ENCODE results near the gene KRT7.

Gene KRT7

DNA sequence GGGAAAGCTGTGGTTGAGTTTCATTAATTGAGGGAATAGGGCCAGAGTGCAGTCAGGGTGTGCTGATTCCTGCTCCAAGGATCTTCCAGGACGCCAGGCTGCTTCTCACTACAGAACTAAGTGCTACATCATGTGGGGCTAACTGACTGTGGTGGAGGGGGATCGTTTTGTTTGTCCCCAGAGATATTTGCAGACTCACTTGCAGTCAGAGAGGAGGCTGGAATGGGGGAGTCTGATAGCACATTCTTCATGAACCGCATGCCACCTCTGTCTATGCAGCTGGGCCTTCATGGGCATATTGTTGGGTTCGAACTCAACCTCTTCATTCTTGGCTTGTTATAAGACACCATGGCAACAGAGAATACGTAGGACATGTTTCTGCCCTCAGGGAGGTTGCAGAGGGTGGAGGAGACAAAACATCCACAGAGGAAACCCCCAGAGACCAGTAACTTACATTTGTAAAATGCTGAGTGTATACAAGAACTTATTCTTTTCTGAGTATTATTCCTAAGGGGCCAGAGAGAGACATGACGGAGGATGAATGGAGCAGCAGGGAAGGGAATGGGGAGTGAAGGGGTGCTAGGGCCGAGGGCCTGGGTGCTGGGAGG lies 13.0 kb downstream of the KRT7 start:
- H3K27me3 ChIP-seq (ENCODE audit: insufficient read depth, poor library complexity, severe bottlenecking): no peaks in the 10 kb centered on the region
- no peak overlapping the region for H3K4me3 ChIP-seq (ENCODE audit: severe bottlenecking)
- TF ChIP-seq, protein P1, sequence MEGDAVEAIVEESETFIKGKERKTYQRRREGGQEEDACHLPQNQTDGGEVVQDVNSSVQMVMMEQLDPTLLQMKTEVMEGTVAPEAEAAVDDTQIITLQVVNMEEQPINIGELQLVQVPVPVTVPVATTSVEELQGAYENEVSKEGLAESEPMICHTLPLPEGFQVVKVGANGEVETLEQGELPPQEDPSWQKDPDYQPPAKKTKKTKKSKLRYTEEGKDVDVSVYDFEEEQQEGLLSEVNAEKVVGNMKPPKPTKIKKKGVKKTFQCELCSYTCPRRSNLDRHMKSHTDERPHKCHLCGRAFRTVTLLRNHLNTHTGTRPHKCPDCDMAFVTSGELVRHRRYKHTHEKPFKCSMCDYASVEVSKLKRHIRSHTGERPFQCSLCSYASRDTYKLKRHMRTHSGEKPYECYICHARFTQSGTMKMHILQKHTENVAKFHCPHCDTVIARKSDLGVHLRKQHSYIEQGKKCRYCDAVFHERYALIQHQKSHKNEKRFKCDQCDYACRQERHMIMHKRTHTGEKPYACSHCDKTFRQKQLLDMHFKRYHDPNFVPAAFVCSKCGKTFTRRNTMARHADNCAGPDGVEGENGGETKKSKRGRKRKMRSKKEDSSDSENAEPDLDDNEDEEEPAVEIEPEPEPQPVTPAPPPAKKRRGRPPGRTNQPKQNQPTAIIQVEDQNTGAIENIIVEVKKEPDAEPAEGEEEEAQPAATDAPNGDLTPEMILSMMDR (IDR thresholded peaks at IDR 0.05; ENCODE audit: poor library complexity, severe bottlenecking): no peak
- H3K4me1 ChIP-seq (ENCODE audit: insufficient read depth, poor library complexity, severe bottlenecking): peaks cover 33% of the 10 kb centered on the region
- peak overlapping the region; percentile 99 for H3K27ac ChIP-seq (ENCODE audit: poor library complexity, severe bottlenecking)
- DNase-seq (ENCODE audit: low spot score) (no peak), ATAC-seq (ENCODE audit: low read depth) (no peak)
- H3K36me3 ChIP-seq (ENCODE audit: low read depth): peaks cover 66% of the 10 kb centered on the region
- no peaks in the 10 kb centered on the region for H3K9me3 ChIP-seq (ENCODE audit: severe bottlenecking)

DNA sequence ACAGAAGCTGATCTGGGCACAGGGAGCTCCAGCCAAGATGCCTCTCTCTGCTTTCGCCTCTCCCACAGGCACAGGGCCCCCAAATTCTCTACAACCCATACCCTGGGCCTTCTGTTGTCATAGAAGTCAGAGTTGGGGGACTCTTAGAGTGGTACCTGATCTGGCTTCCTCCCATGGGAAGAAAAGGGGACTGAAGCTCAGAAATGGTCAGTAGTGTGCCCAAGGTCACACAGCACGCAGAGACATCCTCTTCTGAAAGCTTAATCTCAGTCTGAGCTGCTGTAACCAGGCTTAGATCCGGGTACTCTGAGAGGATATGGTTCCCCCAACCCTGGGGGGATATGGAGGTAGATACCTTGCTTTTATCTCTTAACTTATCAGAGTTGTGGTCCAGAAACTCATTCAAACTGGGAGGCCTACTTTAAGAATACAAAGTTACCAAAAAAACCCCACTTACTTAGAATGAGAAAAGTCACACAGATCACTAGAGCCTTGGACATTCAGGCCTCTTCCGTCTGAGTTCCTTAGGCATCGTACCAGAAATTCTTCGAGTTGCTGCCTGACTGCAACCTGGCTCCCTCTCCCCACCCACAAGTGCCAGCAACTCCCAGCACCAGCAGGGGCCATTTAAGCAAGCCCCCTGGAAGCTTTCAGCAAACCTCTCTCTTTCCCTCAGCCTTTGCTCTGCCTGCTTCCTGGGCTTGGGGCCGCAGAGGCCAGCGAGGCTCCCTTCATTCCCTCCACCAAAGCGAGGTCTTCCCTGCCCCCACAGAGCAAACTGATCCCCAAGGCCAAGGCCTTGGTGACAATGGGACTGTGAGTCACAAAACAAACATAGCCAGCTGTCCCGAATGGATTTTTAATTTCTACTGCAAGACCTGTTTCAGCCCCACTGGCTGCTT lies 13.9 kb downstream of the KRT7 start:
- no peaks in the 10 kb centered on the region for H3K27me3 ChIP-seq (ENCODE audit: insufficient read depth, poor library complexity, severe bottlenecking)

DNA sequence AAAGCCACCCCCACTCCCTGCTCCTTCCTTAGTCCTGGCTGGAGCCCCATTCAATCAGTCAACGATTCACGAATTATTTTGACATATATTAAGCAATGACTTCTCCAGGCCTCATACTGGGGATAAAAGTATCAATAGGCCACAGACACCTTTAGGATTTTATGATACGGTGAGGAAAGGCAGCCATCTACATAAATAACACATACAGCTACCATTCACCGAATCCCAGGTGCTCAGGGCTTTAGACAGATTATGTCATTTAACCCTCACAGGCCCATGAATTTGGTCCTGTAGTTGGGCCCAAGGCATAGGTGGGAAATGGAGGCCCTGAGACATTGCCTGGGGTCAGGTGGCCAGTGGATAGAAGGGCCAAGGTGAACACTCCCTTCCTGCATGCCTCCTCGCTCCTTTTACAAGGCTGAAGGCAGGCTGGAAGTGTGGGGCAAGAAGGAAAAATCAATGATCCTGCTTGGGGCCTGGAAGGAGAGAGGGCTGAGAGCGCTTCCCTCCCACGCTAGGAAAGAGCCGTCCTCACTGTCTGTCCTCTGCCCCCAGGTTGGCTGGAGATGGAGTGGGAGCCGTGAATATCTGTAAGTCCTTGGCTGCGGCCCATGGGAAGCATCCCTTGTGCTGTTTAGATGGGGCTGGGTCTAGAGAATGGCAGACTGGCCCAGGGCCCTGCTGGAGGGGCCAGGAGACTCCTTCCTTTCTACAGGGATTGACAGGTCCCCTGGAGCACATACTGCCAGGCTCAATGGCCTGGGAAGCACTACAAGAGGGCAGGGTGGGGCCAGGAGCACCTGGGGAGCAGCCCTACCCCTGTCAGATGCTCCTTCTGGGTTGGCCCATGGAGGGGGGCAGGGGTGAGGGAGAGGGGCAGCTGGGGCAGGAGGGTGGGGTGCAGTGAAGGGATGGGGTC lies 14.8 kb downstream of the KRT7 start:
- H3K9me3 ChIP-seq (ENCODE audit: severe bottlenecking): no peaks in the 10 kb centered on the region
- H3K4me3 ChIP-seq (ENCODE audit: severe bottlenecking): no peak overlapping the region
- peaks cover 48% of the 10 kb centered on the region for H3K36me3 ChIP-seq (ENCODE audit: low read depth)
- peaks cover 15% of the 10 kb centered on the region for H3K4me1 ChIP-seq (ENCODE audit: insufficient read depth, poor library complexity, severe bottlenecking)
- TF ChIP-seq, protein P1 (IDR thresholded peaks at IDR 0.05; ENCODE audit: poor library complexity, severe bottlenecking): peak; percentile 8
- DNase-seq (ENCODE audit: low spot score) (peak; percentile 77), ATAC-seq (ENCODE audit: low read depth) (peak; percentile 0)
- H3K27ac ChIP-seq (ENCODE audit: poor library complexity, severe bottlenecking): peak overlapping the region; percentile 99
- no peaks in the 10 kb centered on the region for H3K27me3 ChIP-seq (ENCODE audit: insufficient read depth, poor library complexity, severe bottlenecking)

More for the DNA sequence above, 13.9 kb downstream of the KRT7 start:
- TF ChIP-seq, protein P1 (IDR thresholded peaks at IDR 0.05; ENCODE audit: poor library complexity, severe bottlenecking): no peak
- DNase-seq (ENCODE audit: low spot score) (peak; percentile 58), ATAC-seq (ENCODE audit: low read depth) (peak; percentile 0; the same call in 2 of the 3 replicates)
- Histone ChIP-seq H3K4me1 (ENCODE audit: insufficient read depth, poor library complexity, severe bottlenecking) (peaks cover 24% of the 10 kb centered on the region), H3K36me3 (ENCODE audit: low read depth) (peaks cover 57% of the 10 kb centered on the region), H3K9me3 (ENCODE audit: severe bottlenecking) (no peaks in the 10 kb centered on the region), H3K4me3 (ENCODE audit: severe bottlenecking) (no peak overlapping the region), H3K27ac (ENCODE audit: poor library complexity, severe bottlenecking) (peak overlapping the region; percentile 99)

DNA sequence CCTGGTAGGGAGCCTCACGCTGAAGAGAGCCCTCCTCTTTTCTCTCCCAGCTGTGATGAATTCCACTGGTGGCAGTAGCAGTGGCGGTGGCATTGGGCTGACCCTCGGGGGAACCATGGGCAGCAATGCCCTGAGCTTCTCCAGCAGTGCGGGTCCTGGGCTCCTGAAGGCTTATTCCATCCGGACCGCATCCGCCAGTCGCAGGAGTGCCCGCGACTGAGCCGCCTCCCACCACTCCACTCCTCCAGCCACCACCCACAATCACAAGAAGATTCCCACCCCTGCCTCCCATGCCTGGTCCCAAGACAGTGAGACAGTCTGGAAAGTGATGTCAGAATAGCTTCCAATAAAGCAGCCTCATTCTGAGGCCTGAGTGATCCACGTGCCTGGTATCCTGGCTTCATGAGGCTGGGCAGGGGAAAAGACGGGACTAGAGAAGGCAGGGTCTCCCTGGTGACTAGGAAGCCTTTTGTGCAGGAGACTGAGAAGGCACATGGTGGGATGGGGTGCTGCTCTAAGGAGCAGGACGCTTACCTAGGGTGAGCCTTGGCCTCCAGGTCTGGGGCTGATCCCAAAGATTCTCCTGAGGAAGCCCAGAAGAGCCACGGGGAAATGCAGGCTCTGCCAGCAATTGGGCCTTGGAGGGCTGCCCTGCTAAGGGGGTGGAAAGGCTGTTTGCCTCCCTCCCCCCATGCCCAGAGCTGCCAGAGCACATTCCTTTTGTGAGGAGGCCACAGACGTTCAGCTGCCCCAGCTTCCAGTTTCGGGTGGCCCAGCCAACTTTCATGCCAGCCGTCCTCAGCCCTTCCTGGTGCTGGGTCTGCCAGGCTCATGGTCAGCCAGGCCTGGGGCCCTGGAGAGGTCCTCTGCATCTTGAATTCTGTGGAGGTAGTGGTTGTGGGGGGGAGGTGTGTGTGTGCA lies 15.8 kb downstream of the KRT7 start:
- Histone ChIP-seq H3K27me3 (ENCODE audit: insufficient read depth, poor library complexity, severe bottlenecking) (no peaks in the 10 kb centered on the region), H3K4me3 (ENCODE audit: severe bottlenecking) (no peak overlapping the region), H3K4me1 (ENCODE audit: insufficient read depth, poor library complexity, severe bottlenecking) (peaks cover 6% of the 10 kb centered on the region), H3K36me3 (ENCODE audit: low read depth) (peaks cover 39% of the 10 kb centered on the region), H3K9me3 (ENCODE audit: severe bottlenecking) (no peaks in the 10 kb centered on the region), H3K27ac (ENCODE audit: poor library complexity, severe bottlenecking) (peak overlapping the region; percentile 99)
- DNase-seq (ENCODE audit: low spot score) (no peak), ATAC-seq (ENCODE audit: low read depth) (peak; percentile 0)
- TF ChIP-seq, protein P1 (IDR thresholded peaks at IDR 0.05; ENCODE audit: poor library complexity, severe bottlenecking): no peak
